CD4-positive, alpha-beta memory T cell (primary cell): Measurements from ENCODE around the gene RRM1. TPM values are rescaled to one million over a fixed set of nuclear protein-coding genes. Genes with fewer than 3 reads are reported as not detected.

Source experiments
- CTCF ChIA-PET: fragments of 350-600 bp; sonication (Branson Sonifier 250); formaldehyde crosslinking; loops from one replicate; lab custom pipeline; 2021; ENCODE audit warnings: inconsistent platforms; ENCODE audit not compliant: partially characterized antibody; lab: Charles Lee
- POLR2A ChIA-PET: fragments of 350-600 bp; sonication (Branson Sonifier 250); formaldehyde crosslinking; loops from one replicate; lab custom pipeline; 2021; ENCODE audit not compliant: partially characterized antibody; lab: Charles Lee
- DNase-seq, 5 donors: peaks; one replicate each; pipeline versions ENCODE4 v3.0.0 to v3.0.0-alpha.2; 2020 to 2022; ENCODE audit warnings: mixed read lengths in 1 of 5
- H3K27ac ChIP-seq: one replicate; pipeline ENCODE4 v1.7.0; 2013; ENCODE audit warnings: low read depth, low read length
- H3K27me3 ChIP-seq: 2 replicates; pipeline ENCODE4 v1.7.0; 2013; ENCODE audit warnings: mild to moderate bottlenecking, low read length, moderate library complexity; ENCODE audit not compliant: insufficient read depth
- H3K36me3 ChIP-seq: 2 replicates; pipeline ENCODE4 v1.7.0; 2013; ENCODE audit warnings: mild to moderate bottlenecking, low read length, moderate library complexity; ENCODE audit not compliant: insufficient read depth
- H3K4me1 ChIP-seq: 2 replicates; pipeline ENCODE4 v1.7.0; 2013; ENCODE audit warnings: mild to moderate bottlenecking, low read length, moderate library complexity; ENCODE audit not compliant: insufficient read depth
- H3K4me3 ChIP-seq, 2 donors: one replicate each; pipeline ENCODE4 v1.7.0; 2013; ENCODE audit warnings: low read length in 2 of 2, mild to moderate bottlenecking in 1 of 2
- H3K9me3 ChIP-seq, 2 donors: one replicate each; pipeline ENCODE4 v1.7.0; 2013; ENCODE audit warnings: low read length in 2 of 2, control low read depth in 1 of 2; ENCODE audit not compliant: control insufficient read depth in 1 of 2
- H3K27ac Mint-ChIP-seq, 7 donors: one replicate each; pipeline ENCODE4 v1.8.0; 2020 to 2021; ENCODE audit warnings: mixed read lengths in 7 of 7, mild to moderate bottlenecking in 6 of 7, inconsistent platforms in 3 of 7, moderate library complexity in 3 of 7
- H3K27me3 Mint-ChIP-seq, 2 donors: one replicate each; pipeline ENCODE4 v1.8.0; 2020 to 2021; ENCODE audit warnings: mixed read lengths in 2 of 2
- H3K36me3 Mint-ChIP-seq, 2 donors: one replicate each; pipeline ENCODE4 v1.8.0; 2020 to 2021; ENCODE audit warnings: mixed read lengths in 2 of 2, inconsistent platforms in 1 of 2, mild to moderate bottlenecking in 1 of 2
- H3K4me1 Mint-ChIP-seq, 4 donors: one replicate each; pipeline ENCODE4 v1.8.0; 2020 to 2021; ENCODE audit warnings: mixed read lengths in 4 of 4, mild to moderate bottlenecking in 1 of 4
- H3K4me3 Mint-ChIP-seq, 8 donors: one replicate each; pipeline ENCODE4 v1.8.0; 2020 to 2021; ENCODE audit warnings: mixed read lengths in 8 of 8, mild to moderate bottlenecking in 7 of 8, moderate library complexity in 6 of 8, inconsistent platforms in 3 of 8
- H3K9me3 Mint-ChIP-seq, 8 donors: one replicate each; pipeline ENCODE4 v1.8.0; 2020 to 2021; ENCODE audit warnings: mixed read lengths in 8 of 8, mild to moderate bottlenecking in 5 of 8, inconsistent platforms in 3 of 8, moderate library complexity in 1 of 8
- intact Hi-C: fragments of 100-400 bp; cut with micrococcal nuclease; formaldehyde crosslinking; loops from one replicate; pipeline ENCODE4 v1.15.1; 2023
- polyA plus RNA-seq, 2 donors: library from polyadenylated mRNA; unstranded; fragments of 300-500 nt; fragmentation: Illumina TruSeq; gene quantifications; one replicate each; pipeline ENCODE4 v1.2.3, GENCODE V29; 2021
- total RNA-seq, 2 experiments: library from RNA; stranded (reverse); gene quantifications; one replicate each; pipeline ENCODE4 v1.2.3, GENCODE V29; 2021

RRM1 gene
- total and polyA plus RNA-seq, 4 experiments from 2014 or later: 38.0 to 49.9 (median 44.3) TPM

- Mint-ChIP-seq H3K27me3 (no peaks in the 10 kb centered on the region), H3K36me3 (peaks cover 7 to 30% of the 10 kb centered on the region in 2 donors), H3K4me3 (peak overlapping the region; percentile 89 to 99 (median 98)), H3K4me1 (peaks cover 53 to 88% (median 72%) of the 10 kb centered on the region in 4 donors), H3K27ac (peak overlapping the region; percentile 94 to 100 (median 99)), H3K9me3 (peaks cover 0 to 3% (median 0%) of the 10 kb centered on the region in 8 donors)
- Histone ChIP-seq H3K27me3 (no peaks in the 10 kb centered on the region), H3K4me1 (peaks cover 81% of the 10 kb centered on the region), H3K36me3 (no peaks in the 10 kb centered on the region), H3K4me3 (peak overlapping the region; percentile 39 to 84), H3K27ac (peak overlapping the region; percentile 90), H3K9me3 (no peaks in the 10 kb centered on the region)
- intact Hi-C loops: no loop called here
- peak in 3 of 5 donors; percentile 16 to 24 (median 21) for DNase-seq
- ChIA-PET POLR2A (interaction anchor here (0.7 to 4.5 kb wide), 4 partner anchors 32 to 256 kb away, joined by 3 to 36 read pairs (median 6); partner anchors contain the start of genes RHOG and STIM1), CTCF (interaction anchor here (0.9 to 1.5 kb wide), 3 partner anchors 8 to 254 kb away, joined by 3 to 6 read pairs (median 5); no protein-coding TSS in a partner anchor)
These were observed 1.1 kb downstream of the RRM1 start for GRCh38 chr11:4095509-4096230.

GRCh38 chr11:4098026-4098621 is 3.5 kb downstream of the RRM1 start:
- Histone ChIP-seq H3K4me1 (peaks cover 56% of the 10 kb centered on the region), H3K36me3 (no peaks in the 10 kb centered on the region), H3K4me3 (no peak overlapping the region), H3K9me3 (no peaks in the 10 kb centered on the region), H3K27ac (no peak overlapping the region), H3K27me3 (no peaks in the 10 kb centered on the region)
- POLR2A ChIA-PET: interaction anchor here (1.2 kb wide), 2 partner anchors 11 to 244 kb away, joined by 3 read pairs; no protein-coding TSS in a partner anchor
- intact Hi-C loops: no loop called here
- CTCF ChIA-PET: interaction anchor here (0.9 to 1.2 kb wide), 2 partner anchors 243 to 248 kb away, joined by 3 to 4 read pairs; no protein-coding TSS in a partner anchor
- Mint-ChIP-seq H3K36me3 (peaks cover 20 to 39% of the 10 kb centered on the region in 2 donors), H3K27me3 (no peaks in the 10 kb centered on the region), H3K27ac (peak overlapping the region in 5 of 7 donors; percentile 13 to 72 (median 30)), H3K4me1 (peaks cover 44 to 77% (median 58%) of the 10 kb centered on the region in 4 donors), H3K4me3 (peak overlapping the region in 1 of 8 donors; percentile 43), H3K9me3 (peaks cover 0 to 3% (median 0%) of the 10 kb centered on the region in 8 donors)
- no peak for DNase-seq

GRCh38 chr11:4102711-4103110 is 8.1 kb downstream of the RRM1 start:
- CTCF ChIA-PET: no interaction called here
- no peak overlapping the region for H3K4me3 Mint-ChIP-seq
- H3K4me1 Mint-ChIP-seq: peaks cover 25 to 44% (median 32%) of the 10 kb centered on the region in 4 donors
- no peaks in the 10 kb centered on the region for H3K27me3 ChIP-seq
- H3K27ac Mint-ChIP-seq: peak overlapping the region in 3 of 7 donors; percentile 1 to 62 (median 13)
- no peaks in the 10 kb centered on the region for H3K27me3 Mint-ChIP-seq
- no peaks in the 10 kb centered on the region for H3K9me3 Mint-ChIP-seq
- H3K9me3 ChIP-seq: no peaks in the 10 kb centered on the region
- H3K4me3 ChIP-seq: no peak overlapping the region
- intact Hi-C loops: no loop called here
- POLR2A ChIA-PET: no interaction called here
- peaks cover 38 to 50% of the 10 kb centered on the region in 2 donors for H3K36me3 Mint-ChIP-seq
- DNase-seq: no peak
- no peak overlapping the region for H3K27ac ChIP-seq
- H3K36me3 ChIP-seq: peaks cover 13% of the 10 kb centered on the region
- H3K4me1 ChIP-seq: peaks cover 21% of the 10 kb centered on the region

GRCh38 chr11:4103269-4103668 is 8.7 kb downstream of the RRM1 start:
- ChIA-PET CTCF (interaction anchor here (0.9 kb wide), 1 partner anchor 8 kb away, joined by 6 read pairs; no protein-coding TSS in a partner anchor), POLR2A (no interaction called here)
- H3K27ac ChIP-seq: no peak overlapping the region
- H3K36me3 ChIP-seq: peaks cover 13% of the 10 kb centered on the region
- no peak overlapping the region for H3K4me3 ChIP-seq
- no peaks in the 10 kb centered on the region for H3K27me3 Mint-ChIP-seq
- peaks cover 25 to 40% (median 31%) of the 10 kb centered on the region in 4 donors for H3K4me1 Mint-ChIP-seq
- H3K36me3 Mint-ChIP-seq: peaks cover 41 to 56% of the 10 kb centered on the region in 2 donors
- no peaks in the 10 kb centered on the region for H3K9me3 ChIP-seq
- H3K4me1 ChIP-seq: peaks cover 16% of the 10 kb centered on the region
- H3K4me3 Mint-ChIP-seq: no peak overlapping the region
- intact Hi-C loops: no loop called here
- H3K27me3 ChIP-seq: no peaks in the 10 kb centered on the region
- no peak for DNase-seq
- H3K27ac Mint-ChIP-seq: peak overlapping the region in 1 of 7 donors; percentile 62
- no peaks in the 10 kb centered on the region for H3K9me3 Mint-ChIP-seq

- H3K9me3 ChIP-seq: no peaks in the 10 kb centered on the region
- H3K27ac Mint-ChIP-seq: no peak overlapping the region
- DNase-seq: no peak
- H3K4me3 ChIP-seq: no peak overlapping the region
- H3K36me3 Mint-ChIP-seq: peaks cover 46 to 56% of the 10 kb centered on the region in 2 donors
- H3K4me1 ChIP-seq: no peaks in the 10 kb centered on the region
- H3K27ac ChIP-seq: no peak overlapping the region
- H3K4me1 Mint-ChIP-seq: peaks cover 6 to 17% (median 11%) of the 10 kb centered on the region in 4 donors
- ChIA-PET CTCF (no interaction called here), POLR2A (no interaction called here)
- no peak overlapping the region for H3K4me3 Mint-ChIP-seq
- H3K27me3 Mint-ChIP-seq: no peaks in the 10 kb centered on the region
- H3K9me3 Mint-ChIP-seq: no peaks in the 10 kb centered on the region
- no peaks in the 10 kb centered on the region for H3K27me3 ChIP-seq
- intact Hi-C loops: no loop called here
- peaks cover 24% of the 10 kb centered on the region for H3K36me3 ChIP-seq
These were observed 11.3 kb downstream of the RRM1 start for GRCh38 chr11:4105916-4106315.

GRCh38 chr11:4111834-4112233 is 17.2 kb downstream of the RRM1 start:
- DNase-seq: no peak
- Histone ChIP-seq H3K36me3 (peaks cover 38% of the 10 kb centered on the region), H3K27ac (no peak overlapping the region), H3K4me3 (no peak overlapping the region), H3K4me1 (no peaks in the 10 kb centered on the region), H3K27me3 (no peaks in the 10 kb centered on the region), H3K9me3 (no peaks in the 10 kb centered on the region)
- H3K27me3 Mint-ChIP-seq: no peaks in the 10 kb centered on the region
- peaks cover 0 to 3% (median under 1%) of the 10 kb centered on the region in 4 donors for H3K4me1 Mint-ChIP-seq
- H3K9me3 Mint-ChIP-seq: no peaks in the 10 kb centered on the region
- ChIA-PET CTCF (no interaction called here), POLR2A (no interaction called here)
- no peak overlapping the region for H3K4me3 Mint-ChIP-seq
- peaks cover 51 to 56% of the 10 kb centered on the region in 2 donors for H3K36me3 Mint-ChIP-seq
- H3K27ac Mint-ChIP-seq: peak overlapping the region in 1 of 7 donors; percentile 49
- intact Hi-C loops: no loop called here

- Histone ChIP-seq H3K4me3 (no peak overlapping the region), H3K36me3 (peaks cover 32% of the 10 kb centered on the region), H3K4me1 (no peaks in the 10 kb centered on the region), H3K27ac (no peak overlapping the region), H3K9me3 (no peaks in the 10 kb centered on the region), H3K27me3 (no peaks in the 10 kb centered on the region)
- DNase-seq: no peak
- Mint-ChIP-seq H3K4me3 (no peak overlapping the region), H3K36me3 (peaks cover 48 to 63% of the 10 kb centered on the region in 2 donors), H3K27me3 (no peaks in the 10 kb centered on the region), H3K9me3 (no peaks in the 10 kb centered on the region), H3K4me1 (peaks cover 0 to 5% (median 1%) of the 10 kb centered on the region in 4 donors), H3K27ac (peak overlapping the region in 1 of 7 donors; percentile 37)
- intact Hi-C loops: no loop called here
- POLR2A ChIA-PET: no interaction called here
- CTCF ChIA-PET: no interaction called here
These were observed 20.5 kb downstream of the RRM1 start for GRCh38 chr11:4115128-4115527.
